GM19324 (cell line): ENCODE measurements around the gene FOXL2.

Experiments
- ATAC-seq: cut with Tn5 transposase; IDR thresholded peaks from one replicate; pipeline ENCODE4 v1.9.1; 2021; ENCODE audit warnings: mild to moderate bottlenecking, moderate library complexity; ENCODE audit not compliant: unreplicated experiment, low FRiP score

Gene FOXL2

DNA sequence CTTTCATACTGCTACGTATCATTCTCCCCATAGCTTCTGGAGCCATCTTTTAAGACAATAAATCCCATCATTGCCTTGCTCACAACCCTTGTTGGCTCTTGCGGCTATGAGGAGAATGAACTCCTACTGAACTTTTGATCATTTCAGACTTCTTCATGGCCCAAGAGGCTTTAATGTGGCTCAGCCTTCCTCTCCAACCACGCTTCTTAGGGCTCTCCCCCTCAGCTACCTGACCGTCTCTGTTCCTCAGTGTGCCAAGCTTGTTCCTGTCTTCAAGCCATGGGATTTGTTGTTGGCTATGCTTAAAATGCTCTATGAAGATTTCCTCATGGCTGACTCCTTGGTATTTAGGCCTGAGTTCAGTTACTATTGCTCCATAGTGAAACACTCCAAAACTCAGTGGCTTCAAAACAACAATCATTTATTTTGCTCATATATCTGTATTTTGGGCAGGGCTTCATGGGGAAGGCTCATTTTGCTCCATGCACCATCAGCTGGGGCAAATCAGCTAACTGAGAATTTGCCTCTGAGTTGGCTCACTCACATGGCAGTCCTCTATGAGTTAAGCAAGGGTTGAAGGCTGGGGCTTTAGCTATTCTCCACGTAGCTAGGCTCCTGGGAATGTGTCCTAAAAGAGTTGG is 47.5 kb downstream of the FOXL2 start:
- no peak for ATAC-seq

DNA sequence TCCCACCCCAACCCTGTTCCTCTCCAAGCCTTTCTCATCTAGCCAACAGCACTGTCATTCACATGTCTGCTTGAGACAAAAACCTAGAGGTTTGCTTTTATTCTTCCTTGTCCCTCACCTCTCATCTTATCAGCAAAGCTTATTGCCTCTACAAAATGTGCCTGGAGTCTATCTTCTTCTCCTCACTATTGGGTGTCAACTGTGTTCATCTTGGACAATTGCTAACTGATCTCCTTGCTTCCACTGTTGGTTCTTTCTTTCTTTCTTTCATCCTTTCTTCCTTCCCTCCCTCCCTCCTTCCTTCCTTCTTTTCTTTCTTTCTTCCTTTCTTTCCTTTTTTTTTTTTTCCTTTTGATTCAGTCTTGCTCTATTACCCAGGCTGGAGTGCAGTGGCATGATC is 48.2 kb downstream of the FOXL2 start:
- ATAC-seq = no peak

DNA sequence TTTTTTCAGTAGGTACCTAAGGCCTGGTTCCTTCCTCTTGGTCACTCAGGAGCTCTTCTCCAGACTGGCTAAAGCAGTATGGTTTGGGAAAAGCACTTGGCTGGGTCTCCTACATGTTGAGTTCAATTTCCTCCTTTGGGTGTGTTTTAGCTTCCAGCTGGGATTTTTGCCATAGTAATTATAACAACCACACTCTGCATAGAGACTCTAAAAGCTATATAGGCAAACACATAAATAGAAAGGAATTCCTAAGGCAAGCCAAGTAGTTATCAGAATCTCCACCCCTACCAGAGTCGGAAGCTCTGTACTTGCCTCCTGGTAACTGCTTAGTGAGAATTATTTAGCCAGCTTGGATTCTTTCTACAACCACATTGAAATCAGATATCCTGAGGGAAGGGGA is 48.6 kb downstream of the FOXL2 start:
- ATAC-seq = no peak
